Sigmoid colon (tissue), 4 donors: Measurements from ENCODE around the gene PRSS23.

Experiments
- EP300 ChIP-seq, 4 donors: sonication (generic); formaldehyde crosslinking; IDR thresholded peaks; one replicate each; pipeline ENCODE4 v1.6.1; 2017; ENCODE audit warnings: antibody characterized with exemption in 4 of 4
- POLR2A ChIP-seq, 2 donors: fragments of 450-650 bp; IDR thresholded peaks; one replicate each; pipeline ENCODE4 v1.6.1; 2016; ENCODE audit warnings: antibody characterized with exemption in 2 of 2, mild to moderate bottlenecking in 2 of 2, moderate library complexity in 2 of 2
- POLR2AphosphoS5 ChIP-seq, 4 donors: sonication (generic); formaldehyde crosslinking; IDR thresholded peaks; one replicate each; pipeline ENCODE4 v1.6.1; 2017; ENCODE audit warnings: antibody characterized with exemption in 4 of 4
- TF ChIP-seq, protein P1 (sequence below), 4 experiments: fragments of 450-650 bp in 3 of 4; fragments of 200-600 bp in 1 of 4; IDR thresholded peaks; one replicate each; pipeline ENCODE4 v1.5.1; 2016 to 2019; ENCODE audit warnings: antibody characterized with exemption in 4 of 4, mild to moderate bottlenecking in 3 of 4, moderate library complexity in 2 of 4

DNA sequence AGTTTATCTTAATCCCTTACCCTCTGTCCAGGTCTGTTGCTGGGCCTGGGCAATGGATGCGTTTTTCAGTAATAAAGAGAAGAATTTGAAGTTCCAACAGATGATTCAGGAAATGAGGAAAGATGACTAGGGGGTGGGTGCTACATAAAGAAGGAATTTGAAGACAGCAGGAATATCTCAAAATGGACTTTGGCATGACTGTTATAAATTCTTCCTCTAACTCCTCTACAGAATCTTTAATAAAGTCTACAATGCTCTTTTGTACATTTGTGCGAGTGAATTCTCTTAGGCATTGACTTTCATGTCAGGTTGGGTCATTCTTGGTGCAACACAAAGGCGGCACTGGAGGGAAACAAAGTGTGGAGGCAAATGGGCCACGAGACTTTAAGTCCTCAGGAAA, 35.1 kb upstream of the PRSS23 start:
- TF ChIP-seq, protein P1, sequence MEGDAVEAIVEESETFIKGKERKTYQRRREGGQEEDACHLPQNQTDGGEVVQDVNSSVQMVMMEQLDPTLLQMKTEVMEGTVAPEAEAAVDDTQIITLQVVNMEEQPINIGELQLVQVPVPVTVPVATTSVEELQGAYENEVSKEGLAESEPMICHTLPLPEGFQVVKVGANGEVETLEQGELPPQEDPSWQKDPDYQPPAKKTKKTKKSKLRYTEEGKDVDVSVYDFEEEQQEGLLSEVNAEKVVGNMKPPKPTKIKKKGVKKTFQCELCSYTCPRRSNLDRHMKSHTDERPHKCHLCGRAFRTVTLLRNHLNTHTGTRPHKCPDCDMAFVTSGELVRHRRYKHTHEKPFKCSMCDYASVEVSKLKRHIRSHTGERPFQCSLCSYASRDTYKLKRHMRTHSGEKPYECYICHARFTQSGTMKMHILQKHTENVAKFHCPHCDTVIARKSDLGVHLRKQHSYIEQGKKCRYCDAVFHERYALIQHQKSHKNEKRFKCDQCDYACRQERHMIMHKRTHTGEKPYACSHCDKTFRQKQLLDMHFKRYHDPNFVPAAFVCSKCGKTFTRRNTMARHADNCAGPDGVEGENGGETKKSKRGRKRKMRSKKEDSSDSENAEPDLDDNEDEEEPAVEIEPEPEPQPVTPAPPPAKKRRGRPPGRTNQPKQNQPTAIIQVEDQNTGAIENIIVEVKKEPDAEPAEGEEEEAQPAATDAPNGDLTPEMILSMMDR (IDR thresholded peaks at IDR 0.05), result no peak
- TF ChIP-seq EP300 (IDR thresholded peaks at IDR 0.05) (no peak), POLR2A (IDR thresholded peaks at IDR 0.05) (no peak), POLR2AphosphoS5 (IDR thresholded peaks at IDR 0.05) (no peak)
